GM12801 (cell line): Measurements from ENCODE around the gene USP19.

Source experiments
- TF ChIP-seq, protein P1 (sequence below): IDR thresholded peaks from one replicate; pipeline ENCODE4 v1.5.1; 2011; ENCODE audit warnings: control low read depth; ENCODE audit not compliant: insufficient read length; ENCODE audit errors: extremely low read depth

The USP19 gene

GRCh38 chr3:49111347-49111746 lies 9.3 kb downstream of the USP19 start:
- TF ChIP-seq, protein P1, sequence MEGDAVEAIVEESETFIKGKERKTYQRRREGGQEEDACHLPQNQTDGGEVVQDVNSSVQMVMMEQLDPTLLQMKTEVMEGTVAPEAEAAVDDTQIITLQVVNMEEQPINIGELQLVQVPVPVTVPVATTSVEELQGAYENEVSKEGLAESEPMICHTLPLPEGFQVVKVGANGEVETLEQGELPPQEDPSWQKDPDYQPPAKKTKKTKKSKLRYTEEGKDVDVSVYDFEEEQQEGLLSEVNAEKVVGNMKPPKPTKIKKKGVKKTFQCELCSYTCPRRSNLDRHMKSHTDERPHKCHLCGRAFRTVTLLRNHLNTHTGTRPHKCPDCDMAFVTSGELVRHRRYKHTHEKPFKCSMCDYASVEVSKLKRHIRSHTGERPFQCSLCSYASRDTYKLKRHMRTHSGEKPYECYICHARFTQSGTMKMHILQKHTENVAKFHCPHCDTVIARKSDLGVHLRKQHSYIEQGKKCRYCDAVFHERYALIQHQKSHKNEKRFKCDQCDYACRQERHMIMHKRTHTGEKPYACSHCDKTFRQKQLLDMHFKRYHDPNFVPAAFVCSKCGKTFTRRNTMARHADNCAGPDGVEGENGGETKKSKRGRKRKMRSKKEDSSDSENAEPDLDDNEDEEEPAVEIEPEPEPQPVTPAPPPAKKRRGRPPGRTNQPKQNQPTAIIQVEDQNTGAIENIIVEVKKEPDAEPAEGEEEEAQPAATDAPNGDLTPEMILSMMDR, result no peak

DNA sequence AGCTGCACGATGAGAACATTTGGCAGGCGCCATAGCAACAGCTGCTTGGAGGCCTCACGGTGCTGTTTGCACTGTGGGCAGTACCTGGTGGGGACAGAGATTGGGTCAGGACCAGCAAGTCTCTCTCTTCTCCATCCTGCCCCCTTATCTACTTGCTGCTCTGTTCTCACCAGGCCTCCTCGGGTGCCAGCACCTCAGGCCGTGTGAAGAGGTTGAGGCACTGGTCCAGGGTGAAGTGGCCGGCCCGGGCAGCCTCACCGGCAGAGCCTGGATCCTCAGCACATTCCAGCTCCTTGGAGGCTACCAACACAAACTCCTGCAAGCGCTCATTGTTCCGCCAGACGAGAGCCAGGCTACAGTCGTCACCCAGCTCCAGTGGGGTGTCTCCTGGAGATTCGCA lies 9.8 kb downstream of the USP19 start:
- TF ChIP-seq, protein P1, result no peak

DNA sequence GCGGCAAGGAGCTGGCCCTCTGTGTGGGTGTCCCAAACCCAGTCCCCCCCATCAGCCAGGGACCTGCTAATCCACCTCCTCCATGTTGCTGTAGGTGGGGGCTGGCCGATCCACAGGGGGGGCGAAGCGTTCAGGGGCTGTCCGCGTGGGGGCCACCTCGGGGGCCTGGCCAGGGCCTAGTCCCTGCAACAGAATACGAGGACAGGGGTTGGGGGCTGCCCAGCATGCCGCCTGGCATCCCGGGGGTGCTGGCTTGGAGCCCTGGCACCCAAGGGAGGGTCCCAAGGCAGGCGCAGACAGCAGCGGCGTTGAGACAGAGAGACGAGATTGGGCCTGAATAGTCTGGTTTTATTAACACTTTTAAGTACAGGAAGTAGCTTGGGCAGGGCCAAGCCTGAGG lies 12.3 kb downstream of the USP19 start:
- TF ChIP-seq, protein P1, result no peak

DNA sequence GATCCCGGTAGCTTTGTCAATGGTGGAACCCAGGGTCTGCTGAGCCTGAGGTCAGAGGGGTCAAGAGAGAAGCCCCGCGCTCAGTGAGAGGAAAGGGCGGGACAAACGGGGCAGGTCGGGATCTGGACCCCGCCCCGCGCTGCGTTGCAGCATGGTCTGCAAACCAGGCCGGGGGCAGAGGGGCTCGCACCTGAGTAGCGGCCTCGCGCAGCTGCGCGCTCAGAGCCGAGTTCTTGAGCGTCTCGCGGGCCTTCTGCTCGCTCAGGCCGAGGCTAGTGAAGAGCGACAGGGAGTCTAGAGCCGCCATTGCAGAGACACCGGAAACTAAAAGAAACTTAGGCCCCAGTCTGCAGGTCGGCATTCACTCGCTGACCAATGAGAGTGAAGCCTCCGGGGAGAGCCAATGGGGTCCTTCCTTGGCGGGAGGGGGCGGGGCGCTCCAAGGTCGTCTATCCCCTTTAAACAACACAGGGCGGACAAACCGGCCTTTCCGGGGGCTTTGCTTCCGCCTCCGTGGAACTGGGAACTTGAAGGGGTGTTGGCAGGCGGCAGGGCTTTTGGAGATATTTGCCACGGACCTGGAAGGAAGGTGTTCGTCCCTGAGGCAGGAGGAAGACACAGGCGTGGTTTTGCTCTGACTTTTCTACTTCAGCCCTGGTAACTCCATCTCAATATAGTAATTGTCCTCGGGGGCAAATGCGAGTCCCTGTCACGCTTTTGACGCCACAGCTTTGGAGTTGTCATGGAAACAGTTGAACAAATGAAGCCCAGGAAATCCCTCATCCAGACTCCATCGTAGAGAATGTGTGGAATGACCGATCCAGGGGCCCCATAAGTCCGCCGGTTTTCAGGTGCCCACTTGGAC lies 16.0 kb downstream of the USP19 start, which contains the start of gene QARS1:
Gene QARS1 (minus strand): TSS at position 331 of the 865 bp plus-strand sequence. CDS start 24 bp downstream, at position 307.
- TF ChIP-seq, protein P1, result no peak

DNA sequence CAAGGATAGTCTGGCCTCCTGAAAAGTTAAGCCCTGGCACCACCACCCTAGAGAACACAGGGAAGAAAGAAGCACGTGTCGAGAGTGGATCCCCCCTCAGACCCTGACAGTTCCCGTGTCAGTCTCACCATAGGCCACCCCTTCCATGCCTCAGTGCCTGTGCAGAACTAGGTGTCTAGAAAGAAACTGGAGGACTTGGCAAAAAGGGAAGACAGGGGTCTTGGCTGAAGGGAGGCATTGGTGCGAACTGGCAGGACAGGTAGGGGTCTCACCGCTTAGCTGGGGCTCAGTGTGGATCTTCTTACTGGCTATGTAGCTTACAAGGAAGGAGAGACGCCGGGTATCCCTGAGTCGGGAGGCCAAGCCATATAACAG lies 16.6 kb downstream of the USP19 start:
- TF ChIP-seq, protein P1, result no peak

DNA sequence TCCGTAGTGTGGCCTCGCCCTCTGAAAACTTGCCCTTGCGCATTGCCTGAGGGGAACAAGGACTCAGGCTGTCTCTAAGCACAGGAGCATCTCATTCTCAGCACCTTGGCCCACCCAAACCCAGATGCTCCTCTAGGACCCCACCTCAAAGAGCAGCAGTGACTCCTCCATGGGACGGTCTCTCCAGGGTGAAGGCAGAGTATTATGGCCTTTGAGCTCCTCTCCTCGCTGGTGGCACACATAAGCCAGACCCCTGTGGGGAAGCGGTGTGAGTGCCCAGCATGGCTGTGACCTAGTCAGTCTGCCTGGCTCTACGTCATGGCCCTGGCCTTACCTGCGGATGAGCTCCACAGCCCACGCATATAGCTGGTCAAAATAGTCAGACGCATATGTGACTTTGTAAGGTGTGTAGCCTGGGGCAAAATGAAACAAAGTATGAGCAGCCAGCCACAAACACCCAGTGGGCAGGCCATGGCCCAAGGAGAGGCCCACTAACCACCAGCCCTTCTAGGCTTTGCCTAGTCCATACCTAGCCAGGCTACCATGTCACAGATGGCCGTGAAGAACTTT lies 20.5 kb downstream of the USP19 start:
- TF ChIP-seq, protein P1, result no peak

DNA sequence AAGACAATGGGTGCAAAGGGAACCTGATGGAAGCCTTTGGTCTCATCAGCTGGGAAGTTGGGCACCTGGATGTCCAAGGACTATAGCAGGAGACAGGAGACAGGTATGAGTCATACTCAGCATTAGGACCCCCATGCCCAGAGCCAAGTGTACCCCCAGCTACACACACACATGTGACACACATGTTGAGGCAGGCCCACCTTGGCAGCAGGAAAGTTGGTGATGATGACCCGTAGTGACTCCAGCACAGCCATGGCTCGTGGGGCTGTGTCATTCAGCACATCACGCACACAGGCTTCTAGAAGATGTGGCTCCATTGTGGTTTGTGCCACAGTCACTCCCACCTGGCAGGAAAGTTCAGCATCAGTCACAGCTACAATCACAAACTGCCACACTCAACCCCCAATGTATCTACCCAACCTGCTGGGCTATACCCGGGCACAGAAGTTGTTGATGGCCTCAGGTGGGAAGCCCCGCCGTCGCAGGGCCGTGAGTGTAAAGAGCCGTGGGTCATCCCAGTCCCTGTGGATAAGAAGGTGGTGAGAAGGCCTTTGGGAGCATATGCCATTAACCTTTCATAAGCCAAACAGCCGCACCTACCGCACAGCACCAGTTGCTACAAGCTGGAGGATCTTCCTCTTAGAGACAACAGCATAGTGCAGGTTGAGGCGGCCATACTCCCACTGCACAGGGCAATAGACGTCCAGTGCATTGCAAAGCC lies 21.6 kb downstream of the USP19 start:
- TF ChIP-seq, protein P1, result no peak
